Measurements from ENCODE around the gene CCDC14. TPM values are rescaled to one million over a fixed set of nuclear protein-coding genes. Genes with fewer than 3 reads are reported as not detected.
A peak's percentile ranks its signal among the peaks of the same experiment; 100 is the strongest.

Gene CCDC14
- total RNA-seq, 1 donor from 2014 or later = 83.3 TPM

DNA sequence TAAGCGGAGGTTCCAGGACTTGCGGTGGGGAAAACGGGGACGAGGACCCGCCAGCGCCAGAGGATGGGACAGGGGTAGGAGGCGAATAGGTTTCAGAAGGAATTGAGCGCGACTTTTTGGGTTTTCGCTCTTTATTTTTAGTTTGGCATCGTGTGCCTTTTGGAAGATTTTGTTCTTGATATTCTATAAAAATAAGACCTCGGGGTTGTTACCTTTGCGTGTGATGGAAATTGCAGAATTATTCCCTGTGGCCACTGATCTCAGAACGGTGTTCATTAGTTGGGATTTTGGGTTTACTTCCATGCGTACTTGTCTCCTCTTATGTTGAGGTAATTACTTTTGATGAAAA, 453 bp upstream of the CCDC14 start:
- Mint-ChIP-seq H3K27ac (peak overlapping the region; percentile 96), H3K9me3 (no peaks in the 10 kb centered on the region), H3K4me1 (ENCODE audit: unreplicated experiment) (peaks cover 30% of the 10 kb centered on the region), H3K36me3 (no peaks in the 10 kb centered on the region), H3K4me3 (peak overlapping the region; percentile 97), H3K27me3 (no peaks in the 10 kb centered on the region)
- TF ChIP-seq, protein P1, sequence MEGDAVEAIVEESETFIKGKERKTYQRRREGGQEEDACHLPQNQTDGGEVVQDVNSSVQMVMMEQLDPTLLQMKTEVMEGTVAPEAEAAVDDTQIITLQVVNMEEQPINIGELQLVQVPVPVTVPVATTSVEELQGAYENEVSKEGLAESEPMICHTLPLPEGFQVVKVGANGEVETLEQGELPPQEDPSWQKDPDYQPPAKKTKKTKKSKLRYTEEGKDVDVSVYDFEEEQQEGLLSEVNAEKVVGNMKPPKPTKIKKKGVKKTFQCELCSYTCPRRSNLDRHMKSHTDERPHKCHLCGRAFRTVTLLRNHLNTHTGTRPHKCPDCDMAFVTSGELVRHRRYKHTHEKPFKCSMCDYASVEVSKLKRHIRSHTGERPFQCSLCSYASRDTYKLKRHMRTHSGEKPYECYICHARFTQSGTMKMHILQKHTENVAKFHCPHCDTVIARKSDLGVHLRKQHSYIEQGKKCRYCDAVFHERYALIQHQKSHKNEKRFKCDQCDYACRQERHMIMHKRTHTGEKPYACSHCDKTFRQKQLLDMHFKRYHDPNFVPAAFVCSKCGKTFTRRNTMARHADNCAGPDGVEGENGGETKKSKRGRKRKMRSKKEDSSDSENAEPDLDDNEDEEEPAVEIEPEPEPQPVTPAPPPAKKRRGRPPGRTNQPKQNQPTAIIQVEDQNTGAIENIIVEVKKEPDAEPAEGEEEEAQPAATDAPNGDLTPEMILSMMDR (conservative IDR thresholded peaks at IDR 0.05) = peak; percentile 21
- DNase-seq (ENCODE audit: extremely low spot score, unreplicated experiment) = no peak

DNA sequence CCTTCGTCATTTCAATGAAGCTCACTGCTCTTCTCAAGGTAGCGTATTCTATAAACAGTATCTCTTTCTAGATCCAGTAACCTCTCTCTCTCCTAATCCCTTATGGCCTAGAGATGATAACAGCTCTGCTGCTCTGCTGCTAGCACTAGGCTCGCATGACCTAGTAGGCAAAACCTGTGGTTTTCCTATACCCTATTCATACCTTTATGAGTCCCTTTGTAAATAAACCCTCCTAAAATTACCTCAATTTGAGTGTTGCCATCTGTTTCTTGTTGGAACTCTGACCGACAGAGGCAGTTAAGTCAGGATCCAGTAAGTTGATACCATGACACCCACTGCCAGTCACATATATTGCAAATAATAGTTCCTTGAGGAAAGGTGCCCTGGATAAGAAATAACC, 7.3 kb downstream of the CCDC14 start:
- Mint-ChIP-seq H3K9me3 (no peaks in the 10 kb centered on the region), H3K4me1 (ENCODE audit: unreplicated experiment) (peaks cover 14% of the 10 kb centered on the region), H3K36me3 (peaks cover 37% of the 10 kb centered on the region), H3K27ac (no peak overlapping the region), H3K4me3 (no peak overlapping the region), H3K27me3 (no peaks in the 10 kb centered on the region)
- no peak for DNase-seq (ENCODE audit: extremely low spot score, unreplicated experiment)
- TF ChIP-seq, protein P1 (conservative IDR thresholded peaks at IDR 0.05) = no peak

DNA sequence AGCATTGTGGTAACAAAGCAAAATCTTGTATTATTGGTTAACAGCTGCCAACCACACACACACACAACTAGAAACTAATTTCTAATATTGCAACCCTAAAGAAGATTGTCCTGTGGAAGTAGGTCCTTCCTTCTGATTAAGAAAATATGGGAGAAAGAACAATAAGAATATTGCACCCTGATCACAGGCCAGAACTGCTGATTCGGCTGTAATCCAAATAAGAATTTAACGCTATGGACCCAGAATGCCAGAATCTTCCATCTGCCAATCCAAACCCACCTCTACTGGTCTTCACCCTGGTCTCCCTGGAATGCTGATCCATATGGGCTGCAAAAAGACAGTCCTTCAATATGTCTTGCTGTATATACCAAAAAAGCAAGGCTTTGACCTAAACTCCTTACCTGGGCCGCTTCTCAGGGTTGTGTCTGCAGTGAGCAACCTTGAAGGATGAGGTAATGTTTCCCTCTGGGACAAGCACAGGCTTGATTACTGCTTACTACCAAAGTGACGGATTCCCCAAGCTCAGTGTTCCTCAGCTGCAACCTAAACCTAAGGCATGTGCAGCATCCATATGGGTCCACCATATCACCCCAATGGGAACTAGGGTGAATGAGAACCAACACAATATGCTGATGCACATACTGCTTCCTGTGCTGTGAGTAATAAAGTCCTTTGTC, 8.0 kb downstream of the CCDC14 start:
- no peak for DNase-seq (ENCODE audit: extremely low spot score, unreplicated experiment)
- TF ChIP-seq, protein P1 (conservative IDR thresholded peaks at IDR 0.05) = no peak
- Mint-ChIP-seq H3K4me1 (ENCODE audit: unreplicated experiment) (peaks cover 6% of the 10 kb centered on the region), H3K36me3 (peaks cover 40% of the 10 kb centered on the region), H3K4me3 (no peak overlapping the region), H3K27ac (no peak overlapping the region), H3K27me3 (no peaks in the 10 kb centered on the region), H3K9me3 (no peaks in the 10 kb centered on the region)

DNA sequence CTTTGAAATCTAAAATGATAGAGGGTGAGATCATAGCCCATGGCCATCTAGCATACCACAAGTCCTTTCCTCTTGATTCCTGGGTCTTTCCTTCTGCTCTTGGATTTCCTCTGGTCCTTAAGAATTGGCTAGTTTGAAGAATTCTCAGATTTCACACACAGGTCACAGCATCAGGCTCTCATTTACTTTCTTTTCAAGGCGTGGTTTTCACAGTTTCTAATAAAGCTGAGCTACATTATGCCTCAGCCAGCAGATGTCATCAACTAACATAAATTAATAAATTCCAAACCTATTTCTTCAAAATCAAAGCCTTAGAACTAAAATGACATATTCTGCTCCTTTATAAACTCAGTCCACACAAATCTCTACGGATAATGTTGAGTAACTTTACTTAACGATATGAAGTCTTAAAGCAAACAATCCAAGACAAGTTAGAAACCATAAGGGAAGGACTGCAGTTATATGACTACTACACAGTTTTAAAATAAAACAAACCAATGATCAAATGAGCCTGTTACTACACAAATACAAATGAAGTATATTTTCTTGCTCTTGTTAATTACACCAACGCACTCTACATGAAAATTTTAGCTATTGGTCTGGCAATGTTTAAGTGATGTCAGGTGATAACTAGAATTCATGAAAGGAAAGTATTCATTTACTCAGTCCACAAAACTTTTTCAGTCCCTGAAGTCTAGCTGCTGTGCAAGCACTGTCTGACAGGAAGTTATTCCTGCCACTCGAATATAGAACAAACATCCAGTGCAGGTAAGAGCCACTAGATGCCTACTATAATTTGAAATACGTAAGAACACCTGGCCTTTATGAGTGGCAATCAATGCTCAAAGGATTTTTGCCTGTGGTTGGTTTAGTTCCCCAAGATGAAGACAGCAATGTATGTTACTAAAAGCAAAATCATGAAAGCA, 9.2 kb downstream of the CCDC14 start:
- Mint-ChIP-seq H3K4me1 (ENCODE audit: unreplicated experiment) (peaks cover 5% of the 10 kb centered on the region), H3K4me3 (no peak overlapping the region), H3K27ac (no peak overlapping the region), H3K36me3 (peaks cover 42% of the 10 kb centered on the region), H3K27me3 (no peaks in the 10 kb centered on the region), H3K9me3 (no peaks in the 10 kb centered on the region)
- DNase-seq (ENCODE audit: extremely low spot score, unreplicated experiment) = no peak
- TF ChIP-seq, protein P1 (conservative IDR thresholded peaks at IDR 0.05) = no peak

DNA sequence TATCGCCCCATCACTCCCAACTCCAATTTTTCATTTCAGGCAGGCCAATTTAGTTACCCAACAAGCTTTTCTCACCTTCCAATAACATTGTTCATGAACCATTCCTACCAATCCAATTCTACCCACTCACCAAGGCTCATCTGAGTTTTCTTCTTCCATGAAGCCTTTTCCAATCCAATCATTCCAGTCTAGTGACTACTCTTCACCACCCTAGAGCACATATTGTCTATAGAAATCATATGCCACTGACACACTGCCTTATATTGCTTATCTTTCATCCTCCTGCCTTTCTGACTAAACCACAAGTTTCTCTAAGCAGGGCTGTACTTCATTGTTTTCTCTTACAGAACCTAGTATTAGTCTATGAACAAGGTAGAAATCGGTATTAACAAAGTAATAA, 11.4 kb downstream of the CCDC14 start:
- TF ChIP-seq, protein P1 (conservative IDR thresholded peaks at IDR 0.05) = no peak
- Mint-ChIP-seq H3K9me3 (no peaks in the 10 kb centered on the region), H3K36me3 (peaks cover 45% of the 10 kb centered on the region), H3K27ac (no peak overlapping the region), H3K27me3 (no peaks in the 10 kb centered on the region), H3K4me3 (no peak overlapping the region), H3K4me1 (ENCODE audit: unreplicated experiment) (peaks cover 5% of the 10 kb centered on the region)
- no peak for DNase-seq (ENCODE audit: extremely low spot score, unreplicated experiment)
